Thyroid gland (tissue), 4 donors: ENCODE data around the gene WHRN. TPM values are rescaled to one million over a fixed set of nuclear protein-coding genes. Genes with fewer than 3 reads are reported as not detected.
A peak's percentile ranks its signal among the peaks of the same experiment; 100 is the strongest.

Source experiments
- DNase-seq, 2 donors: peaks; one replicate each; pipeline ENCODE4 v3.0.0-alpha.2; 2019
- H3K27ac ChIP-seq, 3 donors: fragments of 200-600 bp; sonication (generic); 1 replicate in 2 of 3; 2 replicates in 1 of 3; pipeline ENCODE4 v1.5.1; 2016 to 2019; ENCODE audit warnings: mild to moderate bottlenecking in 1 of 3, moderate library complexity in 1 of 3
- H3K27me3 ChIP-seq: fragments of 200-600 bp; sonication (generic); one replicate; pipeline ENCODE4 v1.5.1; 2019
- H3K36me3 ChIP-seq, 2 donors: fragments of 200-600 bp; sonication (generic); one replicate each; pipeline ENCODE4 v1.5.1; 2016 to 2019
- H3K4me1 ChIP-seq, 2 donors: fragments of 200-600 bp; sonication (generic); one replicate each; pipeline ENCODE4 v1.5.1; 2017 to 2019
- H3K4me3 ChIP-seq, 3 donors: fragments of 200-600 bp; sonication (generic); replicated peaks in 1 of 3; 1 replicate in 2 of 3; 2 replicates in 1 of 3; pipeline ENCODE4 v1.5.1; 2016; ENCODE audit warnings: mild to moderate bottlenecking in 1 of 3
- H3K9me3 ChIP-seq: fragments of 200-600 bp; sonication (generic); one replicate; pipeline ENCODE4 v1.5.1; 2017
- CTCF ChIP-seq, 6 experiments: fragments of 200-600 bp in 3 of 6; fragments of 450-650 bp in 3 of 6; sonication (generic) in 3 of 6; IDR thresholded peaks; one replicate each; pipeline ENCODE4 v1.5.1; 2016 to 2019; ENCODE audit warnings: antibody characterized with exemption in 6 of 6, mild to moderate bottlenecking in 2 of 6, inconsistent platforms in 1 of 6, moderate library complexity in 1 of 6
- POLR2A ChIP-seq, 2 donors: fragments of 450-650 bp; IDR thresholded peaks; one replicate each; pipeline ENCODE4 v1.6.1; 2017; ENCODE audit warnings: antibody characterized with exemption in 2 of 2, mild to moderate bottlenecking in 2 of 2, moderate library complexity in 1 of 2
- WGBS, 2 donors: methylation state at CpG; one replicate each; pipeline ENCODE4 v1.1.5; 2017; 5-methylcytosine and 5-hydroxymethylcytosine counted together
- intact Hi-C: fragments of 100-400 bp; cut with DNase I; formaldehyde crosslinking; loops from one replicate; pipeline ENCODE4 v1.15.1; 2023
- total RNA-seq, 4 donors: library from RNA; depleted of rRNA; stranded (reverse); fragments of >200 nt; gene quantifications; one replicate each; pipeline ENCODE4 v1.2.3, GENCODE V29; 2016

The WHRN gene
- total RNA-seq, 4 donors from 2014 or later: 7.4 to 13.0 (median 10.9) TPM

DNA sequence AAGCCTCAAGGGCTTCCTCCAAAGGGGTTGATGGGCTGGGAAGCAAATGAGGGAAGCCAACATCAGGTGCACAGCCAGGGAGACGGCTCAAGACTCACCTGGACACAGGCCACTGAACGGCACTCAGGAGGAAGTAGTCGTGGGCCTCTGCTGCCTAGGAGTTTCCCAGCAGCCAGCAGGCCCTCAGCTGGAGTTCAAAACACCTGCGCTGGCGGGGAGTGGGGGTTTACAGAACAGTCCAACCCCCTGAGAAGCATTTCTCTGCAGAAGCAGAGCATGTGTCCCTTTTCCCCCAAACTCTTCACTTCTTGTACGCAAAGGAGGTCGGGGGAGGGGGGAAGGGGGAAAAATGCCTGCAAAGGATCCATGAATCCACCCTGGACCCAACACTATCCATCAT lies 2.3 kb downstream of the WHRN start:
- DNase-seq: peak; percentile 74 to 80
- TF ChIP-seq POLR2A (IDR thresholded peaks at IDR 0.05) (no peak), CTCF (IDR thresholded peaks at IDR 0.05) (no peak)
- H3K4me3 ChIP-seq: no peak overlapping the region
- peaks cover 25 to 27% of the 10 kb centered on the region in 2 donors for H3K4me1 ChIP-seq
- peak overlapping the region; percentile 49 to 64 (median 60) for H3K27ac ChIP-seq
- intact Hi-C loops: loop anchor here (10.0 kb wide), 1 partner anchor 98 kb away; no protein-coding TSS in a partner anchor
- H3K36me3 ChIP-seq: no peaks in the 10 kb centered on the region
- H3K27me3 ChIP-seq: no peaks in the 10 kb centered on the region
- 40 to 50% methylated on average over 7 of the region's 7 CpGs for WGBS, 2 donors
- H3K9me3 ChIP-seq: no peaks in the 10 kb centered on the region

- Histone ChIP-seq H3K36me3 (no peaks in the 10 kb centered on the region), H3K27me3 (no peaks in the 10 kb centered on the region), H3K4me3 (no peak overlapping the region), H3K4me1 (peaks cover 30 to 34% of the 10 kb centered on the region in 2 donors), H3K9me3 (no peaks in the 10 kb centered on the region), H3K27ac (peak overlapping the region in 1 of 3 donors; percentile 60)
- DNase-seq: no peak
- WGBS, 2 donors: 75 to 76% methylated on average over 12 of the region's 12 CpGs
- intact Hi-C loops: loop anchor here (10.0 kb wide), 1 partner anchor 97 kb away; no protein-coding TSS in a partner anchor
- TF ChIP-seq CTCF (IDR thresholded peaks at IDR 0.05) (no peak), POLR2A (IDR thresholded peaks at IDR 0.05) (no peak)
These were observed 3.2 kb downstream of the WHRN start for GRCh38 chr9:114501796-114502682.

DNA sequence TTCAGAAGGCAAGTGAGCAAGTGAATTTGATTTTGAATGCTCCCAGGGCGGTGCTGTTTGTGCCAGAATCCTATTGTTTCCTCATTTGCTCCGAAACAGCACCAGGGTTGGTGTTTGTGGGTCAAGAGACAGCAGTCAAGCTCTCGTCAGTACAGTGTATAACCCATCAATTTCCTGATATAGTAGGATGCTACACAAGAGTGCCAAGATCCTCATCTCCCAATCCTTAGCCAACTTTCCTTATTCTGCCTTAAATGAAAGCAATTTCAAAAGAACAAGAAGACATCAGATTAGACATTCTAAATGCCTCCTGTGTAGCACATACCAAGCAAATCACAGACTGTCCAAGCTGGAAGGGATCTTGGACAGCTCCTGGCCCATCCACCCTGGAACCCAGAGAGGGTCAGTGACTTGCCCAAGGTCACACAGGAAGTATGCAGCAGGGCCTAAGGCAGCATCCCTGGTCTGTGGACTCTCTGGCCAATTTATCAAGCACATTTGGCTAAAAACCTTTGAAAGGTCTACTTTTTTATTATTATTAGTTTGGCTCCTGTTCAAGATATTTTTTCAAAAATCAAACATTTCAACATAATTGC lies 4.5 kb downstream of the WHRN start:
- Histone ChIP-seq H3K27me3 (no peaks in the 10 kb centered on the region), H3K4me3 (no peak overlapping the region), H3K9me3 (no peaks in the 10 kb centered on the region), H3K36me3 (no peaks in the 10 kb centered on the region), H3K4me1 (peaks cover 33 to 35% of the 10 kb centered on the region in 2 donors), H3K27ac (no peak overlapping the region)
- TF ChIP-seq CTCF (IDR thresholded peaks at IDR 0.05) (no peak), POLR2A (IDR thresholded peaks at IDR 0.05) (no peak)
- intact Hi-C loops: loop anchor here (10.0 kb wide), 1 partner anchor 96 kb away; no protein-coding TSS in a partner anchor
- 86 to 93% methylated on average over 3 of the region's 3 CpGs for WGBS, 2 donors
- no peak for DNase-seq

- peaks cover 33 to 34% of the 10 kb centered on the region in 2 donors for H3K4me1 ChIP-seq
These were observed 5.2 kb downstream of the WHRN start for GRCh38 chr9:114499941-114500696.

More at GRCh38 chr9:114499941-114500696, 5.2 kb downstream of the WHRN start:
- TF ChIP-seq CTCF (IDR thresholded peaks at IDR 0.05): no peak
- TF ChIP-seq POLR2A (IDR thresholded peaks at IDR 0.05): no peak
- no peak for DNase-seq
- intact Hi-C loops: loop anchor here (10.0 kb wide), 1 partner anchor 95 kb away; no protein-coding TSS in a partner anchor
- WGBS, 2 donors: 88 to 91% methylated on average over 9 of the region's 9 CpGs
- Histone ChIP-seq H3K4me3 (no peak overlapping the region), H3K27ac (no peak overlapping the region), H3K9me3 (no peaks in the 10 kb centered on the region), H3K36me3 (no peaks in the 10 kb centered on the region), H3K27me3 (no peaks in the 10 kb centered on the region)
